SK-N-SH (cell line): ENCODE measurements around the gene ATG2B. TPM values are rescaled to one million over a fixed set of nuclear protein-coding genes. Genes with fewer than 3 reads are reported as not detected.

Experiments
- CTCF ChIA-PET: fragments of 300-600, 350-600 bp; formaldehyde crosslinking; extraction: SDS; loops from one replicate; lab custom pipeline; 2021; lab: Yijun Ruan, JAX
- POLR2A ChIA-PET: fragments of 350-600 bp; sonication (Branson Sonifier 250); formaldehyde crosslinking; extraction: SDS; loops from one replicate; lab custom pipeline; 2020; ENCODE audit warnings: antibody characterized with exemption, inconsistent platforms; lab: Yijun Ruan, JAX
- DNase-seq: peaks from one replicate; pipeline ENCODE4 v3.0.0; 2012
- H2AFZ ChIP-seq: fragments of 200-600 bp; sonication (generic); 2 replicates; pipeline ENCODE4 v1.8.1; 2016; ENCODE audit warnings: antibody characterized with exemption, mild to moderate bottlenecking, low read depth
- H3F3A ChIP-seq: fragments of 200-600 bp; sonication (generic); replicated peaks from 2 replicates; pipeline ENCODE3; 2016; ENCODE audit warnings: antibody characterized with exemption, mild to moderate bottlenecking; ENCODE audit not compliant: insufficient read depth
- H3K27ac ChIP-seq, 2 experiments: fragments of 200-500 bp in 1 of 2; fragments of 200-600 bp in 1 of 2; sonication (Bioruptor generic) in 1 of 2; sonication (generic), shearing (Covaris generic) in 1 of 2; 2 replicates each; pipeline versions ENCODE4 v1.5.1 to v1.6.1; 2014 to 2016; ENCODE audit warnings: low read depth in 2 of 2, inconsistent platforms in 1 of 2, low read length in 1 of 2, mild to moderate bottlenecking in 1 of 2, mixed read lengths in 1 of 2
- H3K27me3 ChIP-seq: fragments of 200-600 bp; sonication (generic), shearing (Covaris generic); 2 replicates; pipeline ENCODE4 v1.6.1; 2016; ENCODE audit warnings: mixed run types; ENCODE audit not compliant: insufficient read depth
- H3K36me3 ChIP-seq, 2 experiments: fragments of 200-500 bp in 1 of 2; fragments of 200-600 bp in 1 of 2; sonication (Bioruptor generic) in 1 of 2; sonication (generic) in 1 of 2; replicated peaks in 1 of 2; 2 replicates each; pipeline versions ENCODE3 to v1.5.1; 2014 to 2016; ENCODE audit warnings: low read length in 1 of 2, mild to moderate bottlenecking in 1 of 2; ENCODE audit not compliant: insufficient read depth in 2 of 2, control insufficient read depth in 1 of 2
- H3K4me1 ChIP-seq, 2 experiments: fragments of 200-500 bp in 1 of 2; fragments of 200-600 bp in 1 of 2; sonication (Bioruptor generic) in 1 of 2; sonication (generic), shearing (Covaris generic) in 1 of 2; 2 replicates each; pipeline versions ENCODE4 v1.5.1 to v1.6.1; 2014 to 2016; ENCODE audit warnings: low read depth in 1 of 2, low read length in 1 of 2, mixed run types in 1 of 2; ENCODE audit not compliant: insufficient read depth in 2 of 2, control insufficient read depth in 1 of 2
- H3K4me2 ChIP-seq: fragments of 200-600 bp; sonication (generic), shearing (Covaris generic); 2 replicates; pipeline ENCODE4 v1.6.1; 2017; ENCODE audit warnings: mixed run types
- H3K4me3 ChIP-seq, 2 experiments: fragments of 200-500 bp in 1 of 2; fragments of 200-600 bp in 1 of 2; sonication (Bioruptor generic) in 1 of 2; sonication (generic), shearing (Covaris generic) in 1 of 2; 2 replicates each; pipeline versions ENCODE4 v1.5.1 to v1.8.1; 2014 to 2016; ENCODE audit warnings: low read depth in 2 of 2, inconsistent platforms in 1 of 2, low read length in 1 of 2, mild to moderate bottlenecking in 1 of 2, mixed read lengths in 1 of 2, moderate library complexity in 1 of 2
- H3K79me2 ChIP-seq: fragments of 200-600 bp; sonication (generic); 2 replicates; pipeline ENCODE4 v1.8.1; 2017; ENCODE audit warnings: mild to moderate bottlenecking; ENCODE audit not compliant: insufficient read depth
- H3K9ac ChIP-seq: fragments of 200-600 bp; sonication (generic); 2 replicates; pipeline ENCODE4 v1.6.1; 2017; ENCODE audit warnings: mixed run types
- H3K9me2 ChIP-seq: fragments of 200-600 bp; sonication (generic); 2 replicates; pipeline ENCODE4 v1.6.1; 2017; ENCODE audit warnings: mixed run types
- H3K9me3 ChIP-seq: fragments of 200-600 bp; sonication (generic); 2 replicates; pipeline ENCODE4 v1.6.1; 2017; ENCODE audit warnings: mixed run types, mild to moderate bottlenecking, moderate library complexity
- H4K20me1 ChIP-seq: fragments of 200-600 bp; sonication (generic); 2 replicates; pipeline ENCODE4 v1.6.1; 2017; ENCODE audit warnings: mild to moderate bottlenecking, mixed run types; ENCODE audit not compliant: insufficient read depth
- CHD2 ChIP-seq: fragments of 150-350 bp; IDR thresholded peaks from 2 replicates; pipeline ENCODE4 v1.6.1; 2018; ENCODE audit warnings: low read length; ENCODE audit not compliant: partially characterized antibody
- ELF1 ChIP-seq: IDR thresholded peaks from 2 replicates; pipeline ENCODE4 v1.4.0; 2012
- EP300 ChIP-seq, 2 experiments: IDR thresholded peaks; 2 replicates each; pipeline versions ENCODE4 v1.4.0 to v1.6.1; 2012; ENCODE audit warnings: borderline replicate concordance in 1 of 2, low read depth in 1 of 2, low read length in 1 of 2
- FOSL2 ChIP-seq: IDR thresholded peaks from 2 replicates; pipeline ENCODE4 v1.4.0; 2012; ENCODE audit warnings: low read depth, mild to moderate bottlenecking, moderate library complexity, borderline replicate concordance
- FOXJ3 ChIP-seq: sonication (generic); formaldehyde crosslinking; IDR thresholded peaks from 2 replicates; pipeline ENCODE4 v1.5.1; 2020; ENCODE audit warnings: mild to moderate bottlenecking, missing genetic modification reagents
- IRF3 ChIP-seq: fragments of 150-350 bp; IDR thresholded peaks from 2 replicates; pipeline ENCODE4 v1.6.1; 2016; ENCODE audit warnings: mild to moderate bottlenecking, low read depth, low read length
- MEF2A ChIP-seq: IDR thresholded peaks from 2 replicates; pipeline ENCODE4 v1.4.0; 2012; ENCODE audit warnings: low read depth, borderline replicate concordance
- MXI1 ChIP-seq: IDR thresholded peaks from 2 replicates; pipeline ENCODE4 v1.6.1; 2012; ENCODE audit warnings: mild to moderate bottlenecking, low read depth, low read length, improper control_type of control experiment
- PBX3 ChIP-seq: IDR thresholded peaks from 2 replicates; pipeline ENCODE4; 2012
- REST ChIP-seq: IDR thresholded peaks from 2 replicates; pipeline ENCODE4 v1.6.1; 2012; ENCODE audit warnings: mild to moderate bottlenecking, low read depth, low read length, moderate library complexity
- RFX5 ChIP-seq: IDR thresholded peaks from 2 replicates; pipeline ENCODE4 v1.6.1; 2012; ENCODE audit warnings: mild to moderate bottlenecking, improper control_type of control experiment, low read length
- SMC3 ChIP-seq: IDR thresholded peaks from 2 replicates; pipeline ENCODE4 v1.6.1; 2012; ENCODE audit warnings: low read depth, low read length, improper control_type of control experiment
- TAF1 ChIP-seq: IDR thresholded peaks from 2 replicates; pipeline ENCODE4 v1.6.1; 2012; ENCODE audit warnings: low read depth, mild to moderate bottlenecking, low read length, moderate library complexity, borderline replicate concordance
- TEAD4 ChIP-seq: IDR thresholded peaks from 2 replicates; pipeline ENCODE4 v1.4.0; 2012; ENCODE audit warnings: mild to moderate bottlenecking, borderline replicate concordance; ENCODE audit not compliant: insufficient read depth
- YY1 ChIP-seq: IDR thresholded peaks from 2 replicates; pipeline ENCODE4 v1.4.0; 2012; ENCODE audit warnings: low read depth, mild to moderate bottlenecking
- ZBTB33 ChIP-seq: IDR thresholded peaks from 2 replicates; pipeline ENCODE4 v1.4.0; 2012; ENCODE audit warnings: low read depth, borderline replicate concordance
- WGBS: methylation state at CpG from one replicate; pipeline ENCODE4 v1.1.6; 2017; ENCODE audit warnings: low lambda C conversion rate; 5-methylcytosine and 5-hydroxymethylcytosine counted together
- polyA plus RNA-seq, 3 experiments: library from polyadenylated mRNA; depleted of rRNA; stranded (reverse); fragments of >200 nt; gene quantifications; 2 replicates each; pipeline ENCODE4 v1.2.3, GENCODE V29; 2012

Gene ATG2B
- polyA plus RNA-seq, 1 of the 3 experiments (the other 2 are of a cell fraction) = 5.8 TPM

- H2AFZ ChIP-seq = no peak overlapping the region
- no peak overlapping the region for H3K9ac ChIP-seq
- no peaks in the 10 kb centered on the region for H3F3A ChIP-seq
- no peaks in the 10 kb centered on the region for H4K20me1 ChIP-seq
- H3K9me2 ChIP-seq = no peaks in the 10 kb centered on the region
- no peak overlapping the region for H3K4me2 ChIP-seq
- H3K4me3 ChIP-seq = no peak overlapping the region
- TF ChIP-seq IRF3 (no peak), CHD2 (no peak), RFX5 (no peak), SMC3 (no peak), FOXJ3 (CRISPR knock-in tag) (no peak), FOSL2 (no peak), TEAD4 (no peak), ELF1 (no peak), MXI1 (no peak), EP300 (IDR thresholded peaks at IDR 0.05; ENCODE audit: borderline replicate concordance in 1 of 2, low read depth in 1 of 2, low read length in 1 of 2) (no peak), MEF2A (no peak), ZBTB33 (no peak), YY1 (no peak)
- TF ChIP-seq, all 33 proteins: peak for 0
- Histone ChIP-seq H3K36me3 (no peaks in the 10 kb centered on the region), H3K27ac (no peak overlapping the region), H3K4me1 (no peaks in the 10 kb centered on the region), H3K79me2 (no peaks in the 10 kb centered on the region), H3K9me3 (no peaks in the 10 kb centered on the region), H3K27me3 (no peaks in the 10 kb centered on the region)
- WGBS = 83% methylated on average over 3 of the region's 3 CpGs
- DNase-seq = no peak
- CTCF ChIA-PET = no interaction called here
- POLR2A ChIA-PET = no interaction called here
These were observed 129.5 kb downstream of the ATG2B start for GRCh38 chr14:96233661-96234060.

- DNase-seq = no peak
- Histone ChIP-seq H4K20me1 (no peaks in the 10 kb centered on the region), H2AFZ (no peak overlapping the region), H3F3A (no peaks in the 10 kb centered on the region), H3K9me3 (no peaks in the 10 kb centered on the region), H3K79me2 (no peaks in the 10 kb centered on the region), H3K36me3 (no peaks in the 10 kb centered on the region), H3K4me2 (no peak overlapping the region), H3K4me3 (no peak overlapping the region), H3K9me2 (no peaks in the 10 kb centered on the region), H3K9ac (no peak overlapping the region), H3K4me1 (no peaks in the 10 kb centered on the region), H3K27ac (no peak overlapping the region), H3K27me3 (no peaks in the 10 kb centered on the region)
- TF ChIP-seq PBX3 (no peak), TEAD4 (no peak), FOXJ3 (CRISPR knock-in tag) (no peak), TAF1 (no peak), FOSL2 (no peak), REST (no peak)
- CTCF ChIA-PET = no interaction called here
- POLR2A ChIA-PET = interaction anchor here (1.1 kb wide), 1 partner anchor 16 kb away, joined by 3 read pairs; no protein-coding TSS in a partner anchor
- WGBS = 90% methylated on average over 11 of the region's 11 CpGs
These were observed 130.6 kb downstream of the ATG2B start for GRCh38 chr14:96232506-96232905.
